HG03175 (cell line): Measurements from ENCODE around the gene WRNIP1.

ENCODE experiments used
- ATAC-seq: cut with Tn5 transposase; IDR thresholded peaks from one replicate; pipeline ENCODE4 v1.9.1; 2021; ENCODE audit warnings: mild to moderate bottlenecking, moderate library complexity; ENCODE audit not compliant: unreplicated experiment

Gene WRNIP1

DNA sequence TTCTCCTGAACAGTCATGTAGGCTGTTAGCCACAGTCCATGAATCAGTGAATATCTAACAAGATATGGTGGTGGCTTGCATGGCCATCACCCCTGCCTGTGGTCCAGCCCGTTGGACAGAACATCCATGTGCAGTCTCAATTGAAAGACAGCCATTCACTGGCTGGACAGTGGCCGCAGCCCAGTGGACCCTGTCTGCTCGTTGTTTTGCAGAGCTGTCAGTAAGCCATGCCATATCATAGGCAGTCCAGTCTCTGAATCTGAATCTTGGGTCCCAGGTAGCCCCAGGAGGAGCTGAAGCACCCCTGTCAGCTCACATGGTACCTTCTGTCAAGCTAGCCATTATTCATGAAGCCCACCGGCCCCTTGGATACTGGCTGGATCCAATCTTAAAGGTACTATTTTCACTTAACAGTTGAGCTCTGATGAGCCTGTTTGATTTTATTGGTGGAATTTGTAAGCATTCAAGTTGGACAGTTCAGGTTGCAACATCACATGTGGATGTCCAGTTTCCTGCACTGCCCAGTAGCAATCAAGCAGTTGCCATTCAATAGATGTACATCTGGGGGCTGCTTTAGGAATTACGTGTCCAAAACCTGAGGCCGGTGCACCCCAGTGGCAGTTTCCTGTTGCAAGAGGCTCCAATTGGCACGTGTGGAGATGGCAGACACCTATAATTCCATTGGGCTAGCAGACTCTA, 38.7 kb downstream of the WRNIP1 start:
- ATAC-seq = no peak

DNA sequence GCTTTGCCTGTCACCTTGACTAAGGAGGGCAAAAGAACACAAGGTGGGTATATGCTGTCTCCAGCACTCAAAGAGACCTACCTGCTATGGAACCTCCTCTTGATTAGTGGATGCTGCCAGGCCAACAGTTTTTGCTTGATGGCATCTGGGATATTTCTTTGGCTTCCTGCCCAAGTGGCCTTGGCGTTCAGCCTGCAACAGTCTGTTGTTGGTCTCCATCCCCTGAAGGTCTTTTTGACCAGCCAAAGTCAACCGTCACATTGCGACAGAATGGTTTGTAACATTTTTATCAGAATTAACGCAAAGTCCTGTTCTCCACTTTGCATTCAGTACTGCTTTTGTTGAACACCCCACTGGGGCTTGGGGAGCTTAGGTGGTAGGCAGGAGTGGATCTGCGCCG, 39.3 kb downstream of the WRNIP1 start:
- ATAC-seq = no peak

DNA sequence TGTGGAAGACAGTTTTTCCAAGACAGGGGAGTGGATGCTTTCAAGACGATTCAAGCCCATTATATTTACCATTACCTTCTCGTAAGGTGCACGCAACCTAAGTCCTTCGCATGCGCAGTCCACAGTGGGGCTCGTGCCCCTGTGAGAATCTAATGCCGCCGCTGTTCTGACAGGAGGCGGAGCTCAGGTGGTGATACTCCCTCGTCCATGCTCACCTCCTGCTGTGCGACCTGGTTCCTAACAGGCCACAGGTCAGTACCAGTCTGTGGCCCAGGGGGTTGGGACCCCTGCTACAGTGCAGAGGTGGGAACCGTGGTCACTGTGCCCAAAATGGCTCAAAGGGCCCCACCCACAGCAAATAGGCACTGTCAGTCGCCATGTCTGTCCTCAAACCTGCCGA, 39.8 kb downstream of the WRNIP1 start:
- no peak for ATAC-seq

- no peak for ATAC-seq
These were observed 41.5 kb downstream of the WRNIP1 start for GRCh38 chr6:2806644-2807043.

DNA sequence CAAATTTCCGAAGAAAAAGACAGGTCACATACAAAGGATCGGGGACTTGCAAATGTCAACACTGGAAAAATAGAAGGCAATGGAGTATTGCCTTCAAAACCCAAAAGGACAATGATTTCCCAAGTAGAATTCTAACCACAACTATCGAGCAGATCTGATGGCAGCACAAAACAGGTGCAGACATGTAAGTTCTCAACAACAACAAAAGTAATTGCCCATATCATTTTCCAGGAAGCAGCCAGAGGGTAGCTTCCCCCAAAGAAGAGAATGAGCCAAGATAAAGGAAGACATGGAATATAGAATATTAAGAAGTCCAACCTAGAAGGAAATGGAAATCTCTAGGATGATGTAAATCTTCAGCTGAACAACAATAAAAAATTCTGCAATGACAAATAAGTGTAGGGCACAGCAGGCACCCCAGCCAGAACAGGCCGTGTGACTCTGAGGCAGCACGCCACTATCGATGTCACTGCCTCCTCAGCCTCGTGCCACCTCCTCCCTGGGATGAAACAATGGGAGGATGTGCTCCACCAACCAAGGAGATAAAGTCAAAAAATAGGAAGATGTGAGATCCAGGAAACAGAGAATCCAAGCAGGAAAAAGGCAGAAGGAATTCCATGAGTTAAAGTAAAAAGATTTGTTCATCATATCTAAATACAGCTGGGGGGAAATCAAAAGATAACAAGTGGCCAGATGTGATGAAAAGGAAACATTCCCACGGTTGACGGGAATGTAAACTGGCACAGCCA, 42.3 kb downstream of the WRNIP1 start:
- no peak for ATAC-seq

DNA sequence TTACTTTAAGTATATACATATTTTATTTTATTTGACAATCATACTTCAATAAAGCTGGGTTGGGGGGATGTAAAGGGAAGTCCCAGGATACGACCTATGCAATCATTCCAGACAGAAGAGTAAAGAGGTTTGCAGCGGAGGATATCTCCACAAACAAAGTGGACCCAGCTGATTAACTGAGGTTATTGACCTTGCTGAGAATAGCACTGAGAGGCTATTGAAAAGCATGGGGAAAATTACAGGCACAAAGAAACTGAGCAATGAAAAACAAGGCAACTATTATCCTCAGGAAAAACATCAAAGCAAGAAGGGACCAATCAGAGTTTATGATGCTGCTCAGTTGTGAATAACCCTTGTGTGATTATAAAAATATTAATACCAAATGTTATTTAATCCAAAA, 43.8 kb downstream of the WRNIP1 start:
- no peak for ATAC-seq

DNA sequence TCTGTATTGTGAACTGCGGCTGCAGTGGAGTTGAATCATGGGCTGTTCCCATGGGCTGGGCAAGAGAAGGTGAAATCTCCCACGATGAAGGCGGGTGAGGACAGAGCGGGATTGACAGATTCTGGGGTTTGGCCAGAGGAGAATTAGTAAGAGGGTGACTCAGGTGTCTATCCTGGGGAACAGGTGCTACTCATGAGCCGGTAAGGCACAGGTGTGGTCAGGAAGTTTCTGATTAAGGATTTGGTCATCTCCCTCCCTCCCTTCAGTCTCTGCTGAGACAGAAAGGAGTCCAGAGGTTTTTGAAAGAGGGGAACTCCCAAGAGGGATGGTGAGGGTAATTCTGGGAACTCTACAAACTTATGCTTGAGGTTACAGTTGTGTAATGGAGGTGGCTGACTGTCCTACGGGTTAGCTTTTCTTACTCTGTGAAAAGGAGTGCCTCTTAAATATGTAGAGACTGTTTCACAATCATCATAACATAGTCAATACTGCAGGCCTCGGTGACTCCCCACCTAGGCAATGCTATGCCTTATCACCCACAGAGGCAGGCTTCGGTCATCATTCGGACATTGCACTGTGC, 45.0 kb downstream of the WRNIP1 start:
- no peak for ATAC-seq

DNA sequence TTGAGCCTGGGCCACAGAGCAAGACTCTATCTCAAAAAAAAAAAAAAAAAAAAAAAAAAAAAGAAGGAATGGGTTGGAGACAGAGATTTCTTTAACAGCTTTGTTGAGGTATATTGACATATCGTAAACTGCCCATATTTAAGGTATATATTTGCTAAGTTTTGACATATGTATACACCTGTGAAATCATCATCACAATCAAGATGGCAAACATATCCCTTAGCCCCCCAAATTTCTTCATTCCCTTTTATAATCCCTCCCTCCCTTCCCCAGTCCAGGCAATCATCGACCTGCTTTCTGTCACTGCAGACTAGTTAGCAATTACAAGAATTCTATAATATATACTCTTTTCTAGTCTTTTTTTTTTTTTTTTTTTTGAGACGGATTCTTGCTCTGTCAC, 47.5 kb downstream of the WRNIP1 start:
- no peak for ATAC-seq

GRCh38 chr6:2816158-2816557, 51.0 kb downstream of the WRNIP1 start:
- ATAC-seq = no peak

- ATAC-seq = no peak
These were observed 52.8 kb downstream of the WRNIP1 start for GRCh38 chr6:2817903-2818443.

- no peak for ATAC-seq
These were observed 53.4 kb downstream of the WRNIP1 start for GRCh38 chr6:2818593-2818992.

GRCh38 chr6:2819115-2819514, 53.9 kb downstream of the WRNIP1 start:
- no peak for ATAC-seq

- no peak for ATAC-seq
These were observed 54.8 kb downstream of the WRNIP1 start for GRCh38 chr6:2819978-2820377.

GRCh38 chr6:2820415-2820814, 55.2 kb downstream of the WRNIP1 start:
- ATAC-seq = no peak

GRCh38 chr6:2821554-2821953, 56.4 kb downstream of the WRNIP1 start:
- ATAC-seq = no peak

DNA sequence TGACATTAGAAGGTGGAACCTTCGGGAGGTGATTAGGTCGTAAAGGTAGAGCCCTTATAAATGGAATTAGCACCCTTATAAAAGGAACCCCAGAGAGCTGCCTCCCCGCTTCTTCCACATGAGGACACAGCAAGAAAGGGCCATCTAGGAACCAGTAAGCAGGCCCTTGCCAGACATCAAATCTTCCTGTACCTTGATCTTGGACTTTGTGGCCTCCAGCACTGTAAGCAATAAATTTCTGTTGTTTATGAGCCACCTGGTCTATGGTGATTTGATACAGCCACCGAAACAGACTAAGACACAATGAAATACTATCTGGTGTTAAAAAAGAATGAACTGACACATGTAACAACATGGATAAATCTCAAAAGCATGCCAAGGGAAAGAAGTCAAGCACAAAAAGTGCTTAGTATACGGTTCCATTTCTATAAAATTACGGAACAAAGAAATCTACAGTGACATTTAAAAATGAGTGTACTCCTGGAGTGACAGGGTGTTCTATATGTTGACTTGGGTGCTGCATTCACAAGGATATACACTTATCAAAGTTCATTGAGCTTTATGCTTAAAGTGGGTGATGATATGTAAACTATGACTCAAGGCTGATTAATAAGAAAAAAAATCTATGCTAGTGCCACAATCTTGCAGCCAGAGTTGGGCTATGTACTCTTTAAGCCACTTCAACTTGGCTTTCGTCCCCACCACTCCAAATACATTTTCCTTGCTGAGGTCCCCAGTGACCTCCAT, 58.1 kb downstream of the WRNIP1 start:
- ATAC-seq = no peak

GRCh38 chr6:2826131-2826530, 60.9 kb downstream of the WRNIP1 start:
- no peak for ATAC-seq

GRCh38 chr6:2827142-2827541, 61.9 kb downstream of the WRNIP1 start:
- no peak for ATAC-seq

GRCh38 chr6:2828629-2829028, 63.4 kb downstream of the WRNIP1 start:
- ATAC-seq = no peak

DNA sequence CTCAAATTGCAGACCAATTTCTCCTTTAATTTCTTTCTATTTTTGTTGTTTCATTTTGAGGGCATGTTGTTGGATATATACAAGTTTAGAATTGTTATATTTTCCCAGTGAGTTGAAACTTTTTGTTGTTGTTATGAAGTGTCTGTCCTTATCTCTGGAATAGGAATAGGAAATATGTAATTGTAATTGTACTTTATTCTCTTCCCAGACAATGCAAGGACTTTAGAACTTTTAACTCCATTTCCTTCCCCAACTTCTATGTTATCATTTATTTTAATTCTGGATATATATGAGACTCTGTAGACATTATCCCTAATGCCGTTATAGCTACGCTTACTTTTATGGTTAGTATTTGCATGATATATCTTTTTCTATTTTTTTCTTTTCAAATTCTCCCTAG, 64.1 kb downstream of the WRNIP1 start:
- ATAC-seq = no peak

DNA sequence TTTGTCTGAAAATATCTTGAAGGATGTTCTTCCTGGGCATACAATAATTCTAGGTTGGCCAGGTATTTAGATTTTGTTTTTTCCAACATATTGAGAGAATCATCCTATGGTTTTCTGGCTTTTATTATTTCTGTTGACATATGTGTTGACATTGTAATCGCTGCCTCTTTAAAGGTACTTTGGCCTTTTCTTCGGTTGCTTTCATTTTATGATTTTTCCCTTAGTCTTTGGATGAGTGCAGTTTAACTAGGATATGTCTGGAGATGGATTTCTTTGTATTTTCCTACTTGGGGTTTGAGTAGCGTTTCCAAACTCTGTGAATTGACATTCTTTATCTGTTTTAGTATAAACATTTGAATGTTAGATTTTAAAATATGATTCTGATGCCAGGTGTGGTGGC, 65.0 kb downstream of the WRNIP1 start:
- no peak for ATAC-seq
